SK-N-SH (cell line): ENCODE data around the gene ARPC5L. TPM values are rescaled to one million over a fixed set of nuclear protein-coding genes. Genes with fewer than 3 reads are reported as not detected.

Source experiments
- CTCF ChIA-PET: fragments of 300-600, 350-600 bp; formaldehyde crosslinking; extraction: SDS; loops from one replicate; lab custom pipeline; 2021; lab: Yijun Ruan, JAX
- POLR2A ChIA-PET: fragments of 350-600 bp; sonication (Branson Sonifier 250); formaldehyde crosslinking; extraction: SDS; loops from one replicate; lab custom pipeline; 2020; ENCODE audit warnings: antibody characterized with exemption, inconsistent platforms; lab: Yijun Ruan, JAX
- DNase-seq: peaks from one replicate; pipeline ENCODE4 v3.0.0; 2012
- H2AFZ ChIP-seq: fragments of 200-600 bp; sonication (generic); 2 replicates; pipeline ENCODE4 v1.8.1; 2016; ENCODE audit warnings: antibody characterized with exemption, mild to moderate bottlenecking, low read depth
- H3F3A ChIP-seq: fragments of 200-600 bp; sonication (generic); replicated peaks from 2 replicates; pipeline ENCODE3; 2016; ENCODE audit warnings: antibody characterized with exemption, mild to moderate bottlenecking; ENCODE audit not compliant: insufficient read depth
- H3K27ac ChIP-seq, 2 experiments: fragments of 200-500 bp in 1 of 2; fragments of 200-600 bp in 1 of 2; sonication (Bioruptor generic) in 1 of 2; sonication (generic), shearing (Covaris generic) in 1 of 2; 2 replicates each; pipeline versions ENCODE4 v1.5.1 to v1.6.1; 2014 to 2016; ENCODE audit warnings: low read depth in 2 of 2, inconsistent platforms in 1 of 2, low read length in 1 of 2, mild to moderate bottlenecking in 1 of 2, mixed read lengths in 1 of 2
- H3K27me3 ChIP-seq: fragments of 200-600 bp; sonication (generic), shearing (Covaris generic); 2 replicates; pipeline ENCODE4 v1.6.1; 2016; ENCODE audit warnings: mixed run types; ENCODE audit not compliant: insufficient read depth
- H3K36me3 ChIP-seq, 2 experiments: fragments of 200-500 bp in 1 of 2; fragments of 200-600 bp in 1 of 2; sonication (Bioruptor generic) in 1 of 2; sonication (generic) in 1 of 2; replicated peaks in 1 of 2; 2 replicates each; pipeline versions ENCODE3 to v1.5.1; 2014 to 2016; ENCODE audit warnings: low read length in 1 of 2, mild to moderate bottlenecking in 1 of 2; ENCODE audit not compliant: insufficient read depth in 2 of 2, control insufficient read depth in 1 of 2
- H3K4me1 ChIP-seq, 2 experiments: fragments of 200-500 bp in 1 of 2; fragments of 200-600 bp in 1 of 2; sonication (Bioruptor generic) in 1 of 2; sonication (generic), shearing (Covaris generic) in 1 of 2; 2 replicates each; pipeline versions ENCODE4 v1.5.1 to v1.6.1; 2014 to 2016; ENCODE audit warnings: low read depth in 1 of 2, low read length in 1 of 2, mixed run types in 1 of 2; ENCODE audit not compliant: insufficient read depth in 2 of 2, control insufficient read depth in 1 of 2
- H3K4me2 ChIP-seq: fragments of 200-600 bp; sonication (generic), shearing (Covaris generic); 2 replicates; pipeline ENCODE4 v1.6.1; 2017; ENCODE audit warnings: mixed run types
- H3K4me3 ChIP-seq, 2 experiments: fragments of 200-500 bp in 1 of 2; fragments of 200-600 bp in 1 of 2; sonication (Bioruptor generic) in 1 of 2; sonication (generic), shearing (Covaris generic) in 1 of 2; 2 replicates each; pipeline versions ENCODE4 v1.5.1 to v1.8.1; 2014 to 2016; ENCODE audit warnings: low read depth in 2 of 2, inconsistent platforms in 1 of 2, low read length in 1 of 2, mild to moderate bottlenecking in 1 of 2, mixed read lengths in 1 of 2, moderate library complexity in 1 of 2
- H3K79me2 ChIP-seq: fragments of 200-600 bp; sonication (generic); 2 replicates; pipeline ENCODE4 v1.8.1; 2017; ENCODE audit warnings: mild to moderate bottlenecking; ENCODE audit not compliant: insufficient read depth
- H3K9ac ChIP-seq: fragments of 200-600 bp; sonication (generic); 2 replicates; pipeline ENCODE4 v1.6.1; 2017; ENCODE audit warnings: mixed run types
- H3K9me2 ChIP-seq: fragments of 200-600 bp; sonication (generic); 2 replicates; pipeline ENCODE4 v1.6.1; 2017; ENCODE audit warnings: mixed run types
- H3K9me3 ChIP-seq: fragments of 200-600 bp; sonication (generic); 2 replicates; pipeline ENCODE4 v1.6.1; 2017; ENCODE audit warnings: mixed run types, mild to moderate bottlenecking, moderate library complexity
- H4K20me1 ChIP-seq: fragments of 200-600 bp; sonication (generic); 2 replicates; pipeline ENCODE4 v1.6.1; 2017; ENCODE audit warnings: mild to moderate bottlenecking, mixed run types; ENCODE audit not compliant: insufficient read depth
- CHD2 ChIP-seq: fragments of 150-350 bp; IDR thresholded peaks from 2 replicates; pipeline ENCODE4 v1.6.1; 2018; ENCODE audit warnings: low read length; ENCODE audit not compliant: partially characterized antibody
- EZH2phosphoT487 ChIP-seq: fragments of 200-600 bp; sonication (generic); IDR thresholded peaks from 2 replicates; pipeline ENCODE4 v1.6.1; 2017; ENCODE audit warnings: low read depth, mixed run types, mild to moderate bottlenecking, antibody characterized with exemption, moderate library complexity, borderline replicate concordance
- FOSL2 ChIP-seq: IDR thresholded peaks from 2 replicates; pipeline ENCODE4 v1.4.0; 2012; ENCODE audit warnings: low read depth, mild to moderate bottlenecking, moderate library complexity, borderline replicate concordance
- FOXJ3 ChIP-seq: sonication (generic); formaldehyde crosslinking; IDR thresholded peaks from 2 replicates; pipeline ENCODE4 v1.5.1; 2020; ENCODE audit warnings: mild to moderate bottlenecking, missing genetic modification reagents
- FOXM1 ChIP-seq: IDR thresholded peaks from 2 replicates; pipeline ENCODE4 v1.4.0; 2012; ENCODE audit warnings: low read depth, mild to moderate bottlenecking
- GABPA ChIP-seq: IDR thresholded peaks from 2 replicates; pipeline ENCODE4 v1.4.0; 2012; ENCODE audit warnings: low read depth, mild to moderate bottlenecking
- GATA2 ChIP-seq: sonication (generic); formaldehyde crosslinking; IDR thresholded peaks from 2 replicates; pipeline ENCODE4 v1.5.0; 2020; ENCODE audit warnings: mild to moderate bottlenecking, missing genetic modification reagents
- MEF2A ChIP-seq: IDR thresholded peaks from 2 replicates; pipeline ENCODE4 v1.4.0; 2012; ENCODE audit warnings: low read depth, borderline replicate concordance
- NRF1 ChIP-seq: IDR thresholded peaks from 2 replicates; pipeline ENCODE4 v1.6.1; 2012; ENCODE audit warnings: low read depth, mild to moderate bottlenecking, low read length
- POLR2AphosphoS5 ChIP-seq: IDR thresholded peaks from 2 replicates; pipeline ENCODE4 v1.6.1; 2012; ENCODE audit warnings: low read depth, low read length
- SMC3 ChIP-seq: IDR thresholded peaks from 2 replicates; pipeline ENCODE4 v1.6.1; 2012; ENCODE audit warnings: low read depth, low read length, improper control_type of control experiment
- TCF12 ChIP-seq: IDR thresholded peaks from 2 replicates; pipeline ENCODE4 v1.4.0; 2012
- YY1 ChIP-seq: IDR thresholded peaks from 2 replicates; pipeline ENCODE4 v1.4.0; 2012; ENCODE audit warnings: low read depth, mild to moderate bottlenecking
- WGBS: methylation state at CpG from one replicate; pipeline ENCODE4 v1.1.6; 2017; ENCODE audit warnings: low lambda C conversion rate; 5-methylcytosine and 5-hydroxymethylcytosine counted together
- polyA plus RNA-seq, 3 experiments: library from polyadenylated mRNA; depleted of rRNA; stranded (reverse); fragments of >200 nt; gene quantifications; 2 replicates each; pipeline ENCODE4 v1.2.3, GENCODE V29; 2012
- TF ChIP-seq, protein P1 (sequence below): IDR thresholded peaks from 2 replicates; pipeline ENCODE4 v1.4.0; 2012; ENCODE audit warnings: low read depth
- TF ChIP-seq, protein P2 (sequence below): IDR thresholded peaks from 2 replicates; pipeline ENCODE4 v1.6.1; 2012; ENCODE audit warnings: mild to moderate bottlenecking, low read depth, low read length, moderate library complexity

ARPC5L gene
- polyA plus RNA-seq, 1 of the 3 experiments (the other 2 are of a cell fraction), result 73.1 TPM

- CTCF ChIA-PET, result interaction anchor here (1.7 kb wide), 1 partner anchor 115 kb away, joined by 6 read pairs; no protein-coding TSS in a partner anchor
- H3K9me2 ChIP-seq, result no peaks in the 10 kb centered on the region
- POLR2A ChIA-PET, result no interaction called here
Observed at GRCh38 chr9:124886866-124887492, 25.0 kb downstream of the ARPC5L start.

GRCh38 chr9:124887832-124888231 lies 25.9 kb downstream of the ARPC5L start:
- no peak overlapping the region for H3K27ac ChIP-seq
- TF ChIP-seq GATA2 (CRISPR knock-in tag) (no peak), FOXJ3 (CRISPR knock-in tag) (no peak), FOXM1 (no peak), SMC3 (no peak), MEF2A (no peak), CHD2 (no peak), YY1 (no peak), GABPA (no peak), NRF1 (no peak), TCF12 (no peak)
- TF ChIP-seq, protein P1, sequence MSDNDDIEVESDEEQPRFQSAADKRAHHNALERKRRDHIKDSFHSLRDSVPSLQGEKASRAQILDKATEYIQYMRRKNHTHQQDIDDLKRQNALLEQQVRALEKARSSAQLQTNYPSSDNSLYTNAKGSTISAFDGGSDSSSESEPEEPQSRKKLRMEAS, result no peak
- TF ChIP-seq, protein P2, sequence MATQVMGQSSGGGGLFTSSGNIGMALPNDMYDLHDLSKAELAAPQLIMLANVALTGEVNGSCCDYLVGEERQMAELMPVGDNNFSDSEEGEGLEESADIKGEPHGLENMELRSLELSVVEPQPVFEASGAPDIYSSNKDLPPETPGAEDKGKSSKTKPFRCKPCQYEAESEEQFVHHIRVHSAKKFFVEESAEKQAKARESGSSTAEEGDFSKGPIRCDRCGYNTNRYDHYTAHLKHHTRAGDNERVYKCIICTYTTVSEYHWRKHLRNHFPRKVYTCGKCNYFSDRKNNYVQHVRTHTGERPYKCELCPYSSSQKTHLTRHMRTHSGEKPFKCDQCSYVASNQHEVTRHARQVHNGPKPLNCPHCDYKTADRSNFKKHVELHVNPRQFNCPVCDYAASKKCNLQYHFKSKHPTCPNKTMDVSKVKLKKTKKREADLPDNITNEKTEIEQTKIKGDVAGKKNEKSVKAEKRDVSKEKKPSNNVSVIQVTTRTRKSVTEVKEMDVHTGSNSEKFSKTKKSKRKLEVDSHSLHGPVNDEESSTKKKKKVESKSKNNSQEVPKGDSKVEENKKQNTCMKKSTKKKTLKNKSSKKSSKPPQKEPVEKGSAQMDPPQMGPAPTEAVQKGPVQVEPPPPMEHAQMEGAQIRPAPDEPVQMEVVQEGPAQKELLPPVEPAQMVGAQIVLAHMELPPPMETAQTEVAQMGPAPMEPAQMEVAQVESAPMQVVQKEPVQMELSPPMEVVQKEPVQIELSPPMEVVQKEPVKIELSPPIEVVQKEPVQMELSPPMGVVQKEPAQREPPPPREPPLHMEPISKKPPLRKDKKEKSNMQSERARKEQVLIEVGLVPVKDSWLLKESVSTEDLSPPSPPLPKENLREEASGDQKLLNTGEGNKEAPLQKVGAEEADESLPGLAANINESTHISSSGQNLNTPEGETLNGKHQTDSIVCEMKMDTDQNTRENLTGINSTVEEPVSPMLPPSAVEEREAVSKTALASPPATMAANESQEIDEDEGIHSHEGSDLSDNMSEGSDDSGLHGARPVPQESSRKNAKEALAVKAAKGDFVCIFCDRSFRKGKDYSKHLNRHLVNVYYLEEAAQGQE, result no peak
- H4K20me1 ChIP-seq, result no peaks in the 10 kb centered on the region
- DNase-seq, result no peak
- no peaks in the 10 kb centered on the region for H3K27me3 ChIP-seq
- H3K79me2 ChIP-seq, result no peaks in the 10 kb centered on the region
- ChIA-PET POLR2A (no interaction called here), CTCF (interaction anchor here (1.7 kb wide), 1 partner anchor 116 kb away, joined by 6 read pairs; no protein-coding TSS in a partner anchor)
- peaks cover 5 to 45% of the 10 kb centered on the region in 2 experiments for H3K36me3 ChIP-seq
- no peak overlapping the region for H3K9ac ChIP-seq
- H2AFZ ChIP-seq, result no peak overlapping the region
- 94% methylated on average over 5 of the region's 5 CpGs for WGBS
- H3K9me3 ChIP-seq, result no peaks in the 10 kb centered on the region
- no peak overlapping the region for H3K4me3 ChIP-seq
- H3K4me1 ChIP-seq, result no peaks in the 10 kb centered on the region
- no peak overlapping the region for H3K4me2 ChIP-seq
- no peaks in the 10 kb centered on the region for H3F3A ChIP-seq
- H3K9me2 ChIP-seq, result no peaks in the 10 kb centered on the region

More at GRCh38 chr9:124886866-124887492, 25.0 kb downstream of the ARPC5L start:
- Histone ChIP-seq H2AFZ (no peak overlapping the region), H4K20me1 (no peaks in the 10 kb centered on the region), H3K9ac (no peak overlapping the region), H3K27me3 (no peaks in the 10 kb centered on the region), H3K4me3 (no peak overlapping the region), H3K9me3 (no peaks in the 10 kb centered on the region), H3K4me2 (no peak overlapping the region), H3F3A (no peaks in the 10 kb centered on the region)
- DNase-seq, result no peak
- 88% methylated on average over 17 of the region's 17 CpGs for WGBS
- TF ChIP-seq POLR2AphosphoS5 (no peak), EZH2phosphoT487 (no peak), FOSL2 (no peak), YY1 (no peak)
- TF ChIP-seq, all 33 proteins: peak for 0
- H3K4me1 ChIP-seq, result no peaks in the 10 kb centered on the region
- H3K79me2 ChIP-seq, result no peaks in the 10 kb centered on the region
- H3K27ac ChIP-seq, result no peak overlapping the region
- peaks cover 0 to 52% of the 10 kb centered on the region in 2 experiments for H3K36me3 ChIP-seq
